Tibial nerve (tissue), 4 donors: ENCODE data around the gene FOSL2. TPM values are rescaled to one million over a fixed set of nuclear protein-coding genes. Genes with fewer than 3 reads are reported as not detected.

Experiments
- DNase-seq, 2 donors: peaks; one replicate each; pipeline ENCODE4 v3.0.0-alpha.2; 2019; ENCODE audit warnings: low spot score in 2 of 2
- H3K27ac ChIP-seq, 4 donors: fragments of 200-600 bp; sonication (generic) in 3 of 4; one replicate each; pipeline ENCODE4 v1.5.1; 2017 to 2019; ENCODE audit warnings: mild to moderate bottlenecking in 1 of 4
- H3K27me3 ChIP-seq, 2 donors: fragments of 200-600 bp; sonication (generic) in 1 of 2; one replicate each; pipeline versions ENCODE4 v1.5.1 to v1.6.0; 2017 to 2019
- H3K36me3 ChIP-seq, 3 donors: fragments of 200-600 bp; sonication (generic); one replicate each; pipeline ENCODE4 v1.5.1; 2018 to 2019
- H3K4me1 ChIP-seq, 4 donors: fragments of 200-600 bp; sonication (generic) in 3 of 4; one replicate each; pipeline ENCODE4 v1.5.1; 2017 to 2019
- H3K4me3 ChIP-seq, 4 donors: fragments of 200-600 bp; sonication (generic) in 3 of 4; one replicate each; pipeline ENCODE4 v1.5.1; 2017 to 2019; ENCODE audit warnings: mild to moderate bottlenecking in 1 of 4, moderate library complexity in 1 of 4
- H3K9me3 ChIP-seq, 4 donors: fragments of 200-600 bp; sonication (generic) in 3 of 4; one replicate each; pipeline ENCODE4 v1.5.1; 2017 to 2019
- CTCF ChIP-seq, 5 experiments: fragments of 200-600 bp in 3 of 5; fragments of 450-650 bp in 2 of 5; sonication (generic) in 3 of 5; IDR thresholded peaks; one replicate each; pipeline ENCODE4 v1.5.1; 2016 to 2019; ENCODE audit warnings: antibody characterized with exemption in 5 of 5, mild to moderate bottlenecking in 3 of 5, moderate library complexity in 2 of 5
- EP300 ChIP-seq, 2 donors: sonication (generic); formaldehyde crosslinking; IDR thresholded peaks; one replicate each; pipeline ENCODE4 v1.6.1; 2017; ENCODE audit warnings: antibody characterized with exemption in 2 of 2, mild to moderate bottlenecking in 1 of 2
- POLR2A ChIP-seq, 2 donors: fragments of 450-650 bp; IDR thresholded peaks; one replicate each; pipeline ENCODE4 v1.6.1; 2017; ENCODE audit warnings: antibody characterized with exemption in 2 of 2, mild to moderate bottlenecking in 2 of 2, moderate library complexity in 2 of 2
- WGBS, 2 donors: methylation state at CpG; one replicate each; pipeline ENCODE4 v1.1.5; 2018; 5-methylcytosine and 5-hydroxymethylcytosine counted together
- total RNA-seq, 4 donors: library from RNA; depleted of rRNA; stranded (reverse); fragments of >200 nt; gene quantifications; one replicate each; pipeline ENCODE4 v1.1.0, GENCODE V29; 2016

The FOSL2 gene
- total RNA-seq, 4 donors from 2014 or later = 141 to 207 (median 190) TPM

- peaks cover 0 to 2% (median 0%) of the 10 kb centered on the region in 4 donors for H3K9me3 ChIP-seq
- H3K36me3 ChIP-seq = peaks cover 0 to 5% (median 0%) of the 10 kb centered on the region in 3 donors
- H3K4me1 ChIP-seq = no peaks in the 10 kb centered on the region
- H3K27me3 ChIP-seq = no peaks in the 10 kb centered on the region
- no peak overlapping the region for H3K4me3 ChIP-seq
- WGBS, 2 donors = 85 to 88% methylated on average over 10 of the region's 10 CpGs
- no peak overlapping the region for H3K27ac ChIP-seq
- DNase-seq = no peak
- no peak for TF ChIP-seq CTCF (IDR thresholded peaks at IDR 0.05)
- TF ChIP-seq EP300 (IDR thresholded peaks at IDR 0.05) = no peak
- no peak for TF ChIP-seq POLR2A (IDR thresholded peaks at IDR 0.05)
These were observed 35.2 kb downstream of the FOSL2 start for GRCh38 chr2:28427741-28428415.

- no peaks in the 10 kb centered on the region for H3K4me1 ChIP-seq
- 57 to 66% methylated on average over 3 of the region's 3 CpGs for WGBS, 2 donors
- DNase-seq = no peak
- peaks cover 0 to 8% (median 0%) of the 10 kb centered on the region in 4 donors for H3K9me3 ChIP-seq
- no peaks in the 10 kb centered on the region for H3K27me3 ChIP-seq
- no peak for TF ChIP-seq EP300 (IDR thresholded peaks at IDR 0.05)
- TF ChIP-seq POLR2A (IDR thresholded peaks at IDR 0.05) = no peak
- no peak for TF ChIP-seq CTCF (IDR thresholded peaks at IDR 0.05)
- H3K27ac ChIP-seq = no peak overlapping the region
- peaks cover 0 to 5% (median 0%) of the 10 kb centered on the region in 3 donors for H3K36me3 ChIP-seq
- H3K4me3 ChIP-seq = no peak overlapping the region
These were observed 35.8 kb downstream of the FOSL2 start for GRCh38 chr2:28428486-28428885.

GRCh38 chr2:28429636-28430376 lies 37.1 kb downstream of the FOSL2 start:
- Histone ChIP-seq H3K4me3 (no peak overlapping the region), H3K36me3 (peaks cover 0 to 5% (median 0%) of the 10 kb centered on the region in 3 donors), H3K4me1 (no peaks in the 10 kb centered on the region), H3K9me3 (peaks cover 0 to 8% (median 0%) of the 10 kb centered on the region in 4 donors), H3K27ac (no peak overlapping the region), H3K27me3 (no peaks in the 10 kb centered on the region)
- 69 to 71% methylated on average over 3 of the region's 3 CpGs for WGBS, 2 donors
- TF ChIP-seq POLR2A (IDR thresholded peaks at IDR 0.05) (no peak), CTCF (IDR thresholded peaks at IDR 0.05) (no peak), EP300 (IDR thresholded peaks at IDR 0.05) (no peak)
- DNase-seq = no peak

- no peak for DNase-seq
- TF ChIP-seq CTCF (IDR thresholded peaks at IDR 0.05) (no peak), EP300 (IDR thresholded peaks at IDR 0.05) (no peak), POLR2A (IDR thresholded peaks at IDR 0.05) (no peak)
These were observed 37.7 kb downstream of the FOSL2 start for GRCh38 chr2:28430377-28430765.

More at GRCh38 chr2:28430377-28430765, 37.7 kb downstream of the FOSL2 start:
- Histone ChIP-seq H3K4me1 (no peaks in the 10 kb centered on the region), H3K9me3 (peaks cover 0 to 8% (median 0%) of the 10 kb centered on the region in 4 donors), H3K27ac (no peak overlapping the region), H3K27me3 (no peaks in the 10 kb centered on the region), H3K4me3 (no peak overlapping the region), H3K36me3 (peaks cover 0 to 5% (median 0%) of the 10 kb centered on the region in 3 donors)
- WGBS, 2 donors = 90% methylated on average over 5 of the region's 5 CpGs
